Measurements from ENCODE around the gene MDFIC. TPM values are rescaled to one million over a fixed set of nuclear protein-coding genes. Genes with fewer than 3 reads are reported as not detected.

The MDFIC gene
- total and polyA plus RNA-seq, 2 donors (not counting 1 experiment from before 2014, with no cell fraction given): 19.6 to 66.1 TPM

DNA sequence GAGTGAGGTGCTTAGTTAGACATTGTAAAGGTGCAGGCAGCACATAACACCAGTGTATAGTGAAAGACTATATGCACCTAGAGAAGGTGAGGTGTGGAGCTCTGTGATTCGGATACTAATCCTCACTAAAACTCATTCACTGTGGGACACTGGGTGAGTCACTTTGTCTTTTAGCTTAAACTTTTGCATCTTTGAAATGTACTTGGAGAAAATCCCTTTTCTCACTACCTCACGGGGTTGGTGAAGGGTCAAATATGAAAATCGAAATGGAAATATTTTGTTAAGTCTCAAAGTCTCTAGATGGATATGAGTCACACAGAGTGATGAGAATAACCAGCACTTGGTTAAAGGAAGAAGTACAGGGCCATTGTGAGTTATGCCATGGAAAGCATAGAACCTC, 38.0 kb downstream of the MDFIC start:
- Mint-ChIP-seq H3K9me3 (ENCODE audit: insufficient read depth) (no peaks in the 10 kb centered on the region), H3K27me3 (no peaks in the 10 kb centered on the region), H3K4me1 (peaks cover 49% of the 10 kb centered on the region), H3K27ac (no peak overlapping the region), H3K4me3 (no peak overlapping the region)
- no peaks in the 10 kb centered on the region for H3K36me3 ChIP-seq (replicated peaks in 1 of 2; ENCODE audit: control extremely low read depth in 1 of 2, control insufficient read depth in 1 of 2, extremely low read depth in 1 of 2, insufficient read depth in 2 of 2, low read length in 1 of 2)
- intact Hi-C loops (cut with micrococcal nuclease): no loop called here
- H3K4me1 ChIP-seq (ENCODE audit: control insufficient read depth in 2 of 2, insufficient read depth in 2 of 2, low read length in 2 of 2): peaks cover 0 to 6% of the 10 kb centered on the region in 2 donors
- no peak overlapping the region for H3K4me3 ChIP-seq (ENCODE audit: control extremely low read depth in 1 of 5, extremely low read depth in 1 of 5, insufficient read depth in 1 of 5, low read depth in 2 of 5, low read length in 4 of 5)
- ChIA-PET POLR2A (no interaction called here), CTCF (no interaction called here)
- H3K9me3 ChIP-seq (ENCODE audit: control extremely low read depth in 1 of 3, control insufficient read depth in 2 of 3, insufficient read depth in 1 of 3, low read length in 2 of 3): no peaks in the 10 kb centered on the region
- H4K20me1 ChIP-seq (ENCODE audit: control insufficient read depth, insufficient read depth, low read length, poor library complexity, severe bottlenecking): peaks cover 23% of the 10 kb centered on the region
- H2AFZ ChIP-seq (ENCODE audit: insufficient read depth, low read depth, low read length, poor library complexity, severe bottlenecking): no peak overlapping the region
- peak; percentile 10 for ATAC-seq (ENCODE audit: low read depth)
- no peak overlapping the region for H3K27ac ChIP-seq (ENCODE audit: low read length in 2 of 2)
- no peak overlapping the region for H3K4me2 ChIP-seq (replicated peaks; ENCODE audit: low read depth, low read length, poor library complexity, severe bottlenecking)
- DNase-seq: no peak
- H3K79me2 ChIP-seq (ENCODE audit: control insufficient read depth, insufficient read depth, low read length): peaks cover 78% of the 10 kb centered on the region
- TF ChIP-seq EZH2 (IDR thresholded peaks at IDR 0.05; ENCODE audit: borderline replicate concordance, insufficient read depth, low read depth, low read length, poor library complexity, severe bottlenecking): no peak
- TF ChIP-seq, protein P1, sequence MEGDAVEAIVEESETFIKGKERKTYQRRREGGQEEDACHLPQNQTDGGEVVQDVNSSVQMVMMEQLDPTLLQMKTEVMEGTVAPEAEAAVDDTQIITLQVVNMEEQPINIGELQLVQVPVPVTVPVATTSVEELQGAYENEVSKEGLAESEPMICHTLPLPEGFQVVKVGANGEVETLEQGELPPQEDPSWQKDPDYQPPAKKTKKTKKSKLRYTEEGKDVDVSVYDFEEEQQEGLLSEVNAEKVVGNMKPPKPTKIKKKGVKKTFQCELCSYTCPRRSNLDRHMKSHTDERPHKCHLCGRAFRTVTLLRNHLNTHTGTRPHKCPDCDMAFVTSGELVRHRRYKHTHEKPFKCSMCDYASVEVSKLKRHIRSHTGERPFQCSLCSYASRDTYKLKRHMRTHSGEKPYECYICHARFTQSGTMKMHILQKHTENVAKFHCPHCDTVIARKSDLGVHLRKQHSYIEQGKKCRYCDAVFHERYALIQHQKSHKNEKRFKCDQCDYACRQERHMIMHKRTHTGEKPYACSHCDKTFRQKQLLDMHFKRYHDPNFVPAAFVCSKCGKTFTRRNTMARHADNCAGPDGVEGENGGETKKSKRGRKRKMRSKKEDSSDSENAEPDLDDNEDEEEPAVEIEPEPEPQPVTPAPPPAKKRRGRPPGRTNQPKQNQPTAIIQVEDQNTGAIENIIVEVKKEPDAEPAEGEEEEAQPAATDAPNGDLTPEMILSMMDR (IDR thresholded peaks at IDR 0.05): no peak
- 56% methylated on average over 1 of the region's 3 CpGs for WGBS (ENCODE audit: insufficient coverage)
- no peak overlapping the region for H3K9ac ChIP-seq (ENCODE audit: low read length)
- no peaks in the 10 kb centered on the region for H3K27me3 ChIP-seq (replicated peaks in 1 of 4; ENCODE audit: control extremely low read depth in 1 of 4, control insufficient read depth in 3 of 4, insufficient read depth in 4 of 4, low read length in 3 of 4)

DNA sequence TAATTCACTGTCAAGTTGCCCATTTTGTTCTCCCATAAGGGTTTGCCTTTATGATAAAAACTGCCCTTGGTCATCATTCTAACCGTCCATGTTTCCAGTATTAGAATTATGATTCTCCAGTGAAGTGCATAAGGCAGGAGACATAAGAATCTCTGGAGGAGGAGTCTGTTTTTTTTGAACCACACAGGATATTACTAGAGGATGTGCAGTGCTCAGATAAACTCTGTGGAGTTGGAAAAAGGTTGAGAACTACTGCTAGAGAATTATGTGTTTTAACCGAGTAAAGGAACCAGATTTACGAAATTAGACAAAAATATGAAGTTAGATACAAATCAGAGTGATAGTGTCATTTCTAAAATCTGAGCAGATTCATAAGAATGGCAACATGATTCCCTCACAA, 40.5 kb downstream of the MDFIC start:
- no peaks in the 10 kb centered on the region for H3K9me3 ChIP-seq (ENCODE audit: control extremely low read depth in 1 of 3, control insufficient read depth in 2 of 3, insufficient read depth in 1 of 3, low read length in 2 of 3)
- H3K36me3 ChIP-seq (replicated peaks in 1 of 2; ENCODE audit: control extremely low read depth in 1 of 2, control insufficient read depth in 1 of 2, extremely low read depth in 1 of 2, insufficient read depth in 2 of 2, low read length in 1 of 2): no peaks in the 10 kb centered on the region
- POLR2A ChIA-PET: no interaction called here
- DNase-seq (no peak), ATAC-seq (ENCODE audit: low read depth) (no peak)
- no peak overlapping the region for H3K4me2 ChIP-seq (replicated peaks; ENCODE audit: low read depth, low read length, poor library complexity, severe bottlenecking)
- Mint-ChIP-seq H3K27me3 (no peaks in the 10 kb centered on the region), H3K9me3 (ENCODE audit: insufficient read depth) (no peaks in the 10 kb centered on the region), H3K27ac (no peak overlapping the region), H3K4me3 (no peak overlapping the region), H3K4me1 (peaks cover 46% of the 10 kb centered on the region)
- H4K20me1 ChIP-seq (ENCODE audit: control insufficient read depth, insufficient read depth, low read length, poor library complexity, severe bottlenecking): peaks cover 25% of the 10 kb centered on the region
- CTCF ChIA-PET: no interaction called here
- no peak overlapping the region for H3K27ac ChIP-seq (ENCODE audit: low read length in 2 of 2)
- TF ChIP-seq, protein P1 (IDR thresholded peaks at IDR 0.05): no peak
- no peak for TF ChIP-seq EZH2 (IDR thresholded peaks at IDR 0.05; ENCODE audit: borderline replicate concordance, insufficient read depth, low read depth, low read length, poor library complexity, severe bottlenecking)
- no peak overlapping the region for H3K4me3 ChIP-seq (ENCODE audit: control extremely low read depth in 1 of 5, extremely low read depth in 1 of 5, insufficient read depth in 1 of 5, low read depth in 2 of 5, low read length in 4 of 5)
- H3K79me2 ChIP-seq (ENCODE audit: control insufficient read depth, insufficient read depth, low read length): peaks cover 83% of the 10 kb centered on the region
- no CpG with 5 or more reads among the region's 3 CpGs for WGBS (ENCODE audit: insufficient coverage)
- intact Hi-C loops (cut with micrococcal nuclease): no loop called here
- no peaks in the 10 kb centered on the region for H3K27me3 ChIP-seq (replicated peaks in 1 of 4; ENCODE audit: control extremely low read depth in 1 of 4, control insufficient read depth in 3 of 4, insufficient read depth in 4 of 4, low read length in 3 of 4)
- peaks cover 0 to 2% of the 10 kb centered on the region in 2 donors for H3K4me1 ChIP-seq (ENCODE audit: control insufficient read depth in 2 of 2, insufficient read depth in 2 of 2, low read length in 2 of 2)
- H3K9ac ChIP-seq (ENCODE audit: low read length): no peak overlapping the region
- no peak overlapping the region for H2AFZ ChIP-seq (ENCODE audit: insufficient read depth, low read depth, low read length, poor library complexity, severe bottlenecking)

Data from B cell (primary cell).